Stimulated activated CD4-positive, alpha-beta T cell treated with anti-CD3 and anti-CD28 coated beads, Interleukin-1b, Interleukin-23, amount 100 ng/mL, for 24 hours (primary cell): ENCODE measurements around the gene LRRTM4.

ENCODE experiments used
- DNase-seq, 4 experiments: peaks; one replicate each; pipeline ENCODE4 v3.0.0-alpha.2; 2020; ENCODE audit warnings: low read depth in 4 of 4, low spot score in 1 of 4

Gene LRRTM4

GRCh38 chr2:77001895-77002294 is 520.3 kb downstream of the LRRTM4 start:
- no peak for DNase-seq

GRCh38 chr2:76998704-76999103 is 523.5 kb downstream of the LRRTM4 start:
- DNase-seq: no peak

- DNase-seq: no peak
Measured at GRCh38 chr2:76998152-76998551, 524.0 kb downstream of the LRRTM4 start.

- no peak for DNase-seq
Measured at GRCh38 chr2:76997296-76997695, 524.9 kb downstream of the LRRTM4 start.

- DNase-seq: no peak
Measured at GRCh38 chr2:76985387-76986136, 536.6 kb downstream of the LRRTM4 start.

- DNase-seq: no peak
Measured at GRCh38 chr2:76984359-76984758, 537.8 kb downstream of the LRRTM4 start.

GRCh38 chr2:76980067-76980787 is 541.9 kb downstream of the LRRTM4 start:
- DNase-seq: no peak

GRCh38 chr2:76977846-76978727 is 544.1 kb downstream of the LRRTM4 start:
- DNase-seq: no peak

- DNase-seq: no peak
Measured at GRCh38 chr2:76975752-76976151, 546.4 kb downstream of the LRRTM4 start.

- no peak for DNase-seq
Measured at GRCh38 chr2:76973610-76974009, 548.6 kb downstream of the LRRTM4 start.

- no peak for DNase-seq
Measured at GRCh38 chr2:76965772-76966171, 556.4 kb downstream of the LRRTM4 start.

- DNase-seq: no peak
Measured at GRCh38 chr2:76958749-76959148, 563.4 kb downstream of the LRRTM4 start.

GRCh38 chr2:76953733-76954347 is 568.3 kb downstream of the LRRTM4 start:
- DNase-seq: no peak

GRCh38 chr2:76946631-76947145 is 575.5 kb downstream of the LRRTM4 start:
- no peak for DNase-seq

- DNase-seq: no peak
Measured at GRCh38 chr2:76940559-76940958, 581.6 kb downstream of the LRRTM4 start.

- no peak for DNase-seq
Measured at GRCh38 chr2:76938153-76938552, 584.0 kb downstream of the LRRTM4 start.

- no peak for DNase-seq
Measured at GRCh38 chr2:76932550-76932949, 589.6 kb downstream of the LRRTM4 start.

GRCh38 chr2:76930056-76930744 is 592.0 kb downstream of the LRRTM4 start:
- DNase-seq: no peak

- no peak for DNase-seq
Measured at GRCh38 chr2:76928026-76928425, 594.1 kb downstream of the LRRTM4 start.

GRCh38 chr2:76921006-76921405 is 601.2 kb downstream of the LRRTM4 start:
- DNase-seq: no peak
